GM12875 (cell line): ENCODE results near the gene LPGAT1.

Experiments used
- H3K4me3 ChIP-seq: one replicate; pipeline ENCODE4 v1.5.1; 2011; ENCODE audit warnings: low read depth, low read length, control low read depth
- CTCF ChIP-seq: IDR thresholded peaks from 2 replicates; pipeline ENCODE4 v1.5.1; 2011; ENCODE audit warnings: low read depth, mild to moderate bottlenecking, control low read depth, inconsistent platforms, low read length, moderate library complexity, borderline replicate concordance; ENCODE audit not compliant: insufficient read depth

Gene LPGAT1

GRCh38 chr1:211739671-211740411 lies 90.7 kb downstream of the LPGAT1 start:
- TF ChIP-seq CTCF, result no peak
- H3K4me3 ChIP-seq, result no peak overlapping the region

GRCh38 chr1:211738691-211739301 lies 91.8 kb downstream of the LPGAT1 start:
- no peak for TF ChIP-seq CTCF
- H3K4me3 ChIP-seq, result no peak overlapping the region

GRCh38 chr1:211738096-211738690 lies 92.4 kb downstream of the LPGAT1 start:
- H3K4me3 ChIP-seq, result no peak overlapping the region
- TF ChIP-seq CTCF, result no peak

GRCh38 chr1:211737115-211738035 lies 93.2 kb downstream of the LPGAT1 start:
- no peak for TF ChIP-seq CTCF
- H3K4me3 ChIP-seq, result no peak overlapping the region

- no peak for TF ChIP-seq CTCF
- no peak overlapping the region for H3K4me3 ChIP-seq
These were observed 94.1 kb downstream of the LPGAT1 start for GRCh38 chr1:211736351-211736915.

- no peak for TF ChIP-seq CTCF
- no peak overlapping the region for H3K4me3 ChIP-seq
These were observed 95.1 kb downstream of the LPGAT1 start for GRCh38 chr1:211735208-211736170.
